HCT116 (cell line): ENCODE results near the gene EGFLAM.

Experiments used
- CTCF ChIP-seq, 3 experiments: fragments of 200-600 bp in 1 of 3; sonication (generic) in 1 of 3; IDR thresholded peaks in 2 of 3; conservative IDR thresholded peaks in 1 of 3; 2 replicates each; pipeline ENCODE4 v1.5.1; 2012 to 2017; ENCODE audit warnings: low read depth in 2 of 3, low read length in 2 of 3, antibody characterized with exemption in 1 of 3, borderline replicate concordance in 1 of 3, control low read depth in 1 of 3, mild to moderate bottlenecking in 1 of 3, mixed read lengths in 1 of 3, mixed run types in 1 of 3, moderate library complexity in 1 of 3; ENCODE audit not compliant: insufficient read depth in 1 of 3
- EZH2 ChIP-seq: fragments of 200-600 bp; sonication (generic); IDR thresholded peaks from 2 replicates; pipeline ENCODE4 v1.6.1; 2017; ENCODE audit warnings: antibody characterized with exemption, mixed run types
- POLR2A ChIP-seq: IDR thresholded peaks from 2 replicates; pipeline ENCODE4 v1.7.0; 2011; ENCODE audit warnings: borderline replicate concordance; ENCODE audit not compliant: insufficient read depth, insufficient read length; ENCODE audit errors: extremely low read depth
- POLR2AphosphoS5 ChIP-seq: IDR thresholded peaks from 2 replicates; pipeline ENCODE4 v1.6.1; 2011; ENCODE audit warnings: mild to moderate bottlenecking, low read depth, low read length, moderate library complexity
- SP1 ChIP-seq: IDR thresholded peaks from 2 replicates; pipeline ENCODE4 v1.6.1; 2012; ENCODE audit warnings: low read depth
- SRF ChIP-seq: IDR thresholded peaks from 2 replicates; pipeline ENCODE4 v1.6.1; 2012; ENCODE audit warnings: low read depth
- ZBTB33 ChIP-seq: IDR thresholded peaks from 2 replicates; pipeline ENCODE4 v1.6.1; 2011; ENCODE audit warnings: mild to moderate bottlenecking, low read length, moderate library complexity; ENCODE audit not compliant: insufficient replicate concordance; ENCODE audit errors: extremely low read depth

GRCh38 chr5:38257308-38258041 lies 884 bp upstream of the EGFLAM start:
- TF ChIP-seq POLR2A (no peak), SRF (no peak), SP1 (no peak), CTCF (IDR thresholded peaks at IDR 0.05 in 2 of 3, conservative IDR thresholded peaks at IDR 0.05 in 1 of 3; ENCODE audit: borderline replicate concordance in 1 of 3, insufficient read depth in 1 of 3, low read depth in 2 of 3, low read length in 2 of 3) (no peak), ZBTB33 (no peak), POLR2AphosphoS5 (no peak), EZH2 (no peak)
